Heart left ventricle (tissue), 13 donors: ENCODE results near the gene AP3S1.

ENCODE experiments used
- CTCF ChIP-seq, 12 donors: fragments of 200-600 bp; sonication (generic) in 4 of 12; IDR thresholded peaks; one replicate each; pipeline versions ENCODE4 v1.5.0 to v1.8.0; 2018 to 2022; ENCODE audit warnings: antibody characterized with exemption in 12 of 12, mild to moderate bottlenecking in 5 of 12
- POLR2A ChIP-seq, 2 donors: fragments of 450-650 bp; IDR thresholded peaks; one replicate each; pipeline ENCODE4 v1.6.1; 2017; ENCODE audit warnings: antibody characterized with exemption in 2 of 2, mild to moderate bottlenecking in 2 of 2, moderate library complexity in 2 of 2
- donor health status: ischemic (EF 13 %, LVEDD 7.1; RV severe dilation, severe dysfunction).
- donor health status: DM: no; HTN: yes; CAD: no.
- donor health status: DM: no; HTN: no; CAD: no.
- donor health status: ischemic (EF 25% LVEDD 6.9; RV normal size, moderate dysfunction).
- donor health status: ischemic (EF 25% LVEDD 5.7; RV mildly dilated, moderate dysfunction).
- donor health status: ischemic (EF 35%, LVEDD 5.7; RV mildly dilated, moderate dysfunction).
- donor health status: nonischemic (EF 11% LVEDD 7.7; RV severe dilation, severe dysfunction).
- donor health status: DM: yes; HTN: yes; CAD: no.
- donor health status: PGD.
- donor health status: ischemic (EF 29% LVEDD 5.4; RV normal size, mild dysfunction).
- donor health status: nonischemic (EF 23%, LVEDD 6.1; RV moderate dilation, normal function).

DNA sequence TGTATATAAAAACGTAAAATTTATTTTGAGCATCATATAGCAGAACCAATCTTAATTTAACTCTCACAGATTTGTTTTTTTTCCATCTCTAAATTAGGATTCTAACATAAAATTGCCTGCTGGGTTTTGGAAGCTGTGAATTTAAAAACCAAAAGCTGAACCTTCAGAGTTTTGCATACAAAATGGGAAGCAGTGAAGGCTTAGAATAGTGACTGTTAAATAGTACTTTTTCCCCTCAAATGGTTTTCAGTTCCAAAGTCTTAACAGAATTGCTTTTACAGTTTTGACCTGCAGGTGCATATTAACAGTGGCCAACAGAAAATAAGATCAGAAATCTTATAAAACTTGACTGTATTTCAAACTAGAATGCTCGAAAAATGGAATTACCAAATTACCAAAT lies 65.4 kb downstream of the AP3S1 start:
- TF ChIP-seq POLR2A (IDR thresholded peaks at IDR 0.05): no peak
- no peak for TF ChIP-seq CTCF (IDR thresholded peaks at IDR 0.05)
